IMR-90 (cell line): Measurements from ENCODE around the gene ABHD1. TPM values are rescaled to one million over a fixed set of nuclear protein-coding genes. Genes with fewer than 3 reads are reported as not detected.
"Not testable (repeated sequence)": the region's sequence is repeated elsewhere in the genome, so short reads cannot be mapped to it uniquely, and the experiment has no call there.

ENCODE experiments used
- ATAC-seq: fragments of 200-7000 bp; cut with Tn5 transposase; 2 replicates; pipeline ENCODE4 v1.9.1; 2020; ENCODE audit warnings: low read depth, mild to moderate bottlenecking, moderate library complexity
- BruUV-seq: library from RNA; stranded (reverse); fragments of 400-500 nt; replicated peaks from 2 replicates; lab custom pipeline; 2021; lab: Mats Ljungman, UMichigan
- CTCF ChIA-PET: fragments of 300-600 bp; formaldehyde crosslinking; extraction: SDS; loops from one replicate; lab custom pipeline; 2021; ENCODE audit warnings: antibody characterized with exemption; lab: Yijun Ruan, JAX
- POLR2A ChIA-PET: fragments of 300-600 bp; sonication (Branson Sonifier 250); formaldehyde crosslinking; loops from one replicate; lab custom pipeline; 2022; ENCODE audit warnings: antibody characterized with exemption; ENCODE audit not compliant: unreplicated experiment; lab: Charles Lee
- DNase-seq: peaks from one replicate; pipeline ENCODE4 v3.0.0; 2013
- H2AFZ ChIP-seq: replicated peaks from 2 replicates; pipeline ENCODE3; 2013; ENCODE audit warnings: low read length, mild to moderate bottlenecking; ENCODE audit not compliant: poor library complexity
- H2AK5ac ChIP-seq: 2 replicates; pipeline ENCODE4 v1.6.1; 2013; ENCODE audit warnings: low read depth, low read length, inconsistent platforms
- H2AK9ac ChIP-seq: replicated peaks from 2 replicates; pipeline ENCODE3; 2013; ENCODE audit warnings: mild to moderate bottlenecking, low read depth, low read length, moderate library complexity; ENCODE audit not compliant: poor library complexity
- H2BK120ac ChIP-seq: 2 replicates; pipeline ENCODE4 v1.6.1; 2013; ENCODE audit warnings: low read depth, low read length, inconsistent platforms
- H2BK15ac ChIP-seq: 3 replicates; pipeline ENCODE4 v1.6.1; 2013; ENCODE audit warnings: low read depth, low read length, inconsistent platforms
- H2BK20ac ChIP-seq: 2 replicates; pipeline ENCODE4 v1.6.1; 2013; ENCODE audit warnings: low read depth, mild to moderate bottlenecking, inconsistent platforms, low read length, moderate library complexity
- H2BK5ac ChIP-seq: 2 replicates; pipeline ENCODE4 v1.6.1; 2013; ENCODE audit warnings: mild to moderate bottlenecking, low read depth, low read length, inconsistent platforms; ENCODE audit not compliant: poor library complexity, severe bottlenecking
- H3K14ac ChIP-seq: replicated peaks from 2 replicates; pipeline ENCODE4 v1.6.1; 2013; ENCODE audit warnings: low read depth, low read length, inconsistent platforms
- H3K18ac ChIP-seq: 2 replicates; pipeline ENCODE4 v1.6.1; 2013; ENCODE audit warnings: low read depth, low read length, control low read depth
- H3K23ac ChIP-seq: 2 replicates; pipeline ENCODE4 v1.6.1; 2013; ENCODE audit warnings: low read depth, low read length, inconsistent platforms
- H3K27ac ChIP-seq: 2 replicates; pipeline ENCODE4 v1.5.1; 2013; ENCODE audit warnings: mild to moderate bottlenecking, control low read depth, low read length; ENCODE audit not compliant: insufficient read depth
- H3K27me3 ChIP-seq: 2 replicates; pipeline ENCODE4 v1.6.1; 2013; ENCODE audit warnings: low read length; ENCODE audit not compliant: control insufficient read depth, insufficient read depth
- H3K36me3 ChIP-seq: 2 replicates; pipeline ENCODE4 v1.6.1; 2013; ENCODE audit warnings: low read length, mixed read lengths; ENCODE audit not compliant: control insufficient read depth, insufficient read depth
- H3K4ac ChIP-seq: 2 replicates; pipeline ENCODE4 v1.6.1; 2013; ENCODE audit warnings: low read depth, low read length, inconsistent platforms
- H3K4me1 ChIP-seq: 2 replicates; pipeline ENCODE4 v1.6.1; 2013; ENCODE audit warnings: low read length, mixed read lengths; ENCODE audit not compliant: control insufficient read depth, insufficient read depth
- H3K4me2 ChIP-seq: 2 replicates; pipeline ENCODE4 v1.6.1; 2013; ENCODE audit warnings: low read depth, mild to moderate bottlenecking, control low read depth, low read length, moderate library complexity
- H3K4me3 ChIP-seq: 2 replicates; pipeline ENCODE4 v1.5.1; 2013; ENCODE audit warnings: low read depth, mild to moderate bottlenecking, control low read depth, low read length, moderate library complexity; ENCODE audit not compliant: insufficient read depth
- H3K56ac ChIP-seq: 2 replicates; pipeline ENCODE4 v1.6.1; 2013; ENCODE audit warnings: low read length, inconsistent platforms; ENCODE audit not compliant: insufficient read depth; ENCODE audit errors: extremely low read depth
- H3K79me1 ChIP-seq, 2 experiments: 2 replicates each; pipeline ENCODE4 v1.6.1; 2013; ENCODE audit warnings: low read length in 2 of 2, inconsistent platforms in 1 of 2, low read depth in 1 of 2
- H3K9ac ChIP-seq: 2 replicates; pipeline ENCODE4 v1.6.1; 2013; ENCODE audit warnings: low read depth, low read length, control low read depth
- H3K9me1 ChIP-seq: 2 replicates; pipeline ENCODE4 v1.6.1; 2013; ENCODE audit warnings: low read length, inconsistent platforms; ENCODE audit not compliant: insufficient read depth
- H3K9me3 ChIP-seq: 2 replicates; pipeline ENCODE4 v1.6.1; 2013; ENCODE audit warnings: low read length; ENCODE audit not compliant: control insufficient read depth, insufficient read depth
- H4K20me1 ChIP-seq: 2 replicates; pipeline ENCODE4 v1.6.1; 2013; ENCODE audit warnings: low read length, inconsistent platforms; ENCODE audit not compliant: insufficient read depth
- H4K5ac ChIP-seq: 2 replicates; pipeline ENCODE4 v1.6.1; 2013; ENCODE audit warnings: mild to moderate bottlenecking, low read depth, low read length, control low read depth
- H4K8ac ChIP-seq, 2 experiments: 2 replicates each; pipeline ENCODE4 v1.6.1; 2013; ENCODE audit warnings: low read depth in 2 of 2, low read length in 2 of 2, control low read depth in 1 of 2, inconsistent platforms in 1 of 2
- H4K91ac ChIP-seq: 2 replicates; pipeline ENCODE4 v1.6.1; 2013; ENCODE audit warnings: low read depth, low read length, inconsistent platforms; ENCODE audit not compliant: insufficient read depth
- WGBS, 2 experiments: methylation state at CpG; one replicate each; pipeline versions ENCODE4 v1.1.5 to v1.1.7; 2013; ENCODE audit warnings: missing lambda C conversion rate in 2 of 2; ENCODE audit not compliant: insufficient read length in 1 of 2; ENCODE audit errors: extremely low coverage in 2 of 2; 5-methylcytosine and 5-hydroxymethylcytosine counted together
- dilution Hi-C: fragments of 300-500 bp; cut with HindIII; formaldehyde crosslinking; loops from one replicate; pipeline ENCODE4 v1.14.3; 2018; ENCODE audit warnings: low sequenced_read_pairs; ENCODE audit not compliant: unreplicated experiment
- in situ Hi-C: fragments of 300-500 bp; cut with MboI; formaldehyde crosslinking; loops from 3 replicates; pipeline ENCODE4 v1.14.3; 2019; ENCODE audit warnings: low sequenced_read_pairs, inconsistent platforms, mixed read lengths
- intact Hi-C: fragments of 100-400 bp; cut with micrococcal nuclease; formaldehyde crosslinking; loops from 2 replicates; pipeline ENCODE4 v1.10.0; 2022
- polyA plus RNA-seq, 3 experiments: library from polyadenylated mRNA; depleted of rRNA; stranded (reverse); fragments of >200 nt; gene quantifications; 2 replicates each; pipeline ENCODE4 v1.2.3, GENCODE V29; 2012; ENCODE audit warnings: low replicate concordance in 1 of 3
- total RNA-seq: library from RNA; depleted of rRNA; stranded (reverse); fragments of >200 nt; gene quantifications from 2 replicates; pipeline ENCODE4 v1.2.3, GENCODE V29; 2012

The ABHD1 gene
- total and polyA plus RNA-seq, 2 of the 4 experiments (the other 2 are of a cell fraction): 0.24 TPM; not detected in 1

DNA sequence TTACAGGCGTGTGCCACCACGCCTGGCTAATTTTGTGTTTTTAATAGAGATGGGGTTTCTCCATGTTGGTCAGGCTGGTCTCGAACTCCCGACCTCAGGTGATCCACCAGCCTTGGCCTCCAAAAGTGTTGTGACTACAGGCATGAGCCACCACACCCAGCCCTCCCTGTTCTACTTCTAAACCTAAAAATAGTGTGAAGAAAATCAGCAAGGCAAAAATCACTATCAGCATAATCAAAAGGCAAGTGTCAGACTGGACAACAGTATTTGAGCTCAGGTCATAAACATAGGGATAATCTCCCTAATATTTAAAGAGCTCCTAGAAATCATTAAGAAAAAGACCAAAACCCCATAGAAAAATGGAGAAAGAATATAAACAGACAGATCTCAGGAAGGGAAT is 52.2 kb downstream of the ABHD1 start:
- H2AK9ac ChIP-seq: not testable (repeated sequence)

More for the DNA sequence above, 52.2 kb downstream of the ABHD1 start:
- H2BK5ac ChIP-seq, H3K23ac ChIP-seq, H2BK120ac ChIP-seq, H4K5ac ChIP-seq, H4K8ac ChIP-seq, DNase-seq, H3K36me3 ChIP-seq, H3K18ac ChIP-seq, dilution Hi-C loops, intact Hi-C loops, H3K9ac ChIP-seq, H3K4me2 ChIP-seq, ATAC-seq, H3K27ac ChIP-seq, H3K9me3 ChIP-seq, H3K79me1 ChIP-seq, H2BK20ac ChIP-seq, H3K9me1 ChIP-seq, H3K56ac ChIP-seq, H3K4me3 ChIP-seq, H3K4me1 ChIP-seq, H4K91ac ChIP-seq, in situ Hi-C loops, H4K20me1 ChIP-seq, CTCF ChIA-PET, H2AK5ac ChIP-seq, H2BK15ac ChIP-seq, BruUV-seq, H3K4ac ChIP-seq, POLR2A ChIA-PET, H3K14ac ChIP-seq, H2AFZ ChIP-seq: not testable (repeated sequence)
- WGBS, 2 experiments: no CpG with 5 or more reads among the region's 4 CpGs
- H3K27me3 ChIP-seq: peaks cover 49% of the 10 kb centered on the region
